Smooth muscle cell (in vitro differentiated cells): ENCODE data around the gene KANK2. TPM values are rescaled to one million over a fixed set of nuclear protein-coding genes. Genes with fewer than 3 reads are reported as not detected.

ENCODE experiments used
- DNase-seq: peaks from one replicate; lab custom pipeline; 2025; ENCODE audit not compliant: unreplicated experiment; lab: John Stamatoyannopoulos, UW
- H2AFZ ChIP-seq: fragments of 200-600 bp; sonication (generic); 2 replicates; pipeline ENCODE4 v1.6.0; 2016; ENCODE audit warnings: antibody characterized with exemption, low read depth, mild to moderate bottlenecking
- H3F3A ChIP-seq: fragments of 200-600 bp; sonication (generic); 2 replicates; pipeline ENCODE4 v1.6.0; 2017; ENCODE audit warnings: antibody characterized with exemption, low read depth
- H3K27ac ChIP-seq: fragments of 200-600 bp; sonication (generic); 2 replicates; pipeline ENCODE4 v1.5.1; 2016; ENCODE audit warnings: low read depth, mild to moderate bottlenecking
- H3K27me3 ChIP-seq: fragments of 200-600 bp; sonication (generic); 2 replicates; pipeline ENCODE4 v1.6.1; 2016; ENCODE audit warnings: low read depth, mild to moderate bottlenecking
- H3K36me3 ChIP-seq: fragments of 200-600 bp; sonication (generic); 2 replicates; pipeline ENCODE4 v1.5.1; 2016; ENCODE audit warnings: low read depth
- H3K4me1 ChIP-seq: fragments of 200-600 bp; sonication (generic); 2 replicates; pipeline ENCODE4 v1.5.1; 2016; ENCODE audit warnings: low read depth
- H3K4me2 ChIP-seq: fragments of 200-600 bp; sonication (generic); 2 replicates; pipeline ENCODE4 v1.6.0; 2016; ENCODE audit warnings: mild to moderate bottlenecking
- H3K4me3 ChIP-seq: fragments of 200-600 bp; sonication (generic); 2 replicates; pipeline ENCODE4 v1.5.1; 2016; ENCODE audit warnings: mild to moderate bottlenecking
- H3K79me2 ChIP-seq: fragments of 200-600 bp; sonication (generic); 2 replicates; pipeline ENCODE4 v1.6.0; 2016; ENCODE audit warnings: low read depth, mild to moderate bottlenecking
- H3K9ac ChIP-seq: fragments of 200-600 bp; sonication (generic); 2 replicates; pipeline ENCODE4 v1.6.0; 2016; ENCODE audit warnings: low read depth
- H3K9me3 ChIP-seq: fragments of 200-600 bp; sonication (generic); replicated peaks from 2 replicates; pipeline ENCODE4 v1.5.1; 2016; ENCODE audit warnings: low read depth
- H4K20me1 ChIP-seq: fragments of 200-600 bp; sonication (generic); 2 replicates; pipeline ENCODE4 v1.6.0; 2016; ENCODE audit warnings: low read depth
- WGBS: methylation state at CpG from one replicate; pipeline ENCODE4 v1.1.7; 2016; ENCODE audit warnings: low lambda C conversion rate; 5-methylcytosine and 5-hydroxymethylcytosine counted together
- polyA plus RNA-seq: library from polyadenylated mRNA; unstranded; fragments of >200 nt; fragmentation: Nextera tagmentation; extraction: Ambion mirVana; gene quantifications from 2 replicates; pipeline ENCODE4 v1.2.1, GENCODE V29; 2016
- total RNA-seq: library from RNA; depleted of rRNA; stranded (reverse); fragments of >200 nt; gene quantifications from 2 replicates; pipeline ENCODE4 v1.2.3, GENCODE V29; 2014
- TF ChIP-seq, protein P1 (sequence below): fragments of 200-600 bp; sonication (generic); IDR thresholded peaks from 2 replicates; pipeline ENCODE4 v1.5.1; 2017; ENCODE audit warnings: borderline replicate concordance, mild to moderate bottlenecking, antibody characterized with exemption; ENCODE audit not compliant: insufficient read depth, poor library complexity, severe bottlenecking

The KANK2 gene
- total and polyA plus RNA-seq, 2 experiments from 2014 or later, result 28.1 to 32.0 TPM

- H3K27me3 ChIP-seq, result no peaks in the 10 kb centered on the region
- TF ChIP-seq, protein P1, sequence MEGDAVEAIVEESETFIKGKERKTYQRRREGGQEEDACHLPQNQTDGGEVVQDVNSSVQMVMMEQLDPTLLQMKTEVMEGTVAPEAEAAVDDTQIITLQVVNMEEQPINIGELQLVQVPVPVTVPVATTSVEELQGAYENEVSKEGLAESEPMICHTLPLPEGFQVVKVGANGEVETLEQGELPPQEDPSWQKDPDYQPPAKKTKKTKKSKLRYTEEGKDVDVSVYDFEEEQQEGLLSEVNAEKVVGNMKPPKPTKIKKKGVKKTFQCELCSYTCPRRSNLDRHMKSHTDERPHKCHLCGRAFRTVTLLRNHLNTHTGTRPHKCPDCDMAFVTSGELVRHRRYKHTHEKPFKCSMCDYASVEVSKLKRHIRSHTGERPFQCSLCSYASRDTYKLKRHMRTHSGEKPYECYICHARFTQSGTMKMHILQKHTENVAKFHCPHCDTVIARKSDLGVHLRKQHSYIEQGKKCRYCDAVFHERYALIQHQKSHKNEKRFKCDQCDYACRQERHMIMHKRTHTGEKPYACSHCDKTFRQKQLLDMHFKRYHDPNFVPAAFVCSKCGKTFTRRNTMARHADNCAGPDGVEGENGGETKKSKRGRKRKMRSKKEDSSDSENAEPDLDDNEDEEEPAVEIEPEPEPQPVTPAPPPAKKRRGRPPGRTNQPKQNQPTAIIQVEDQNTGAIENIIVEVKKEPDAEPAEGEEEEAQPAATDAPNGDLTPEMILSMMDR, result no peak
- no peak overlapping the region for H3K4me3 ChIP-seq
- no peaks in the 10 kb centered on the region for H3K4me1 ChIP-seq
- no peaks in the 10 kb centered on the region for H3K79me2 ChIP-seq
- no peak overlapping the region for H2AFZ ChIP-seq
- no peaks in the 10 kb centered on the region for H4K20me1 ChIP-seq
- peaks cover 9% of the 10 kb centered on the region for H3F3A ChIP-seq
- WGBS, result 97% methylated on average over 9 of the region's 9 CpGs
- H3K4me2 ChIP-seq, result no peak overlapping the region
- H3K27ac ChIP-seq, result no peak overlapping the region
- H3K9me3 ChIP-seq, result no peaks in the 10 kb centered on the region
- H3K9ac ChIP-seq, result no peak overlapping the region
- no peak for DNase-seq
- H3K36me3 ChIP-seq, result no peaks in the 10 kb centered on the region
Measured at GRCh38 chr19:11205939-11206570, 8.7 kb upstream of the KANK2 start.

- Histone ChIP-seq H3F3A (peaks cover 1% of the 10 kb centered on the region), H2AFZ (no peak overlapping the region), H3K27me3 (no peaks in the 10 kb centered on the region), H3K4me1 (no peaks in the 10 kb centered on the region), H3K4me3 (no peak overlapping the region), H3K36me3 (no peaks in the 10 kb centered on the region), H3K9me3 (no peaks in the 10 kb centered on the region), H3K27ac (no peak overlapping the region), H3K9ac (no peak overlapping the region), H3K4me2 (no peak overlapping the region), H3K79me2 (no peaks in the 10 kb centered on the region), H4K20me1 (no peaks in the 10 kb centered on the region)
- 95% methylated on average over 5 of the region's 5 CpGs for WGBS
- TF ChIP-seq, protein P1, result no peak
- DNase-seq, result no peak
Measured at GRCh38 chr19:11204943-11205349, 7.6 kb upstream of the KANK2 start.

DNA sequence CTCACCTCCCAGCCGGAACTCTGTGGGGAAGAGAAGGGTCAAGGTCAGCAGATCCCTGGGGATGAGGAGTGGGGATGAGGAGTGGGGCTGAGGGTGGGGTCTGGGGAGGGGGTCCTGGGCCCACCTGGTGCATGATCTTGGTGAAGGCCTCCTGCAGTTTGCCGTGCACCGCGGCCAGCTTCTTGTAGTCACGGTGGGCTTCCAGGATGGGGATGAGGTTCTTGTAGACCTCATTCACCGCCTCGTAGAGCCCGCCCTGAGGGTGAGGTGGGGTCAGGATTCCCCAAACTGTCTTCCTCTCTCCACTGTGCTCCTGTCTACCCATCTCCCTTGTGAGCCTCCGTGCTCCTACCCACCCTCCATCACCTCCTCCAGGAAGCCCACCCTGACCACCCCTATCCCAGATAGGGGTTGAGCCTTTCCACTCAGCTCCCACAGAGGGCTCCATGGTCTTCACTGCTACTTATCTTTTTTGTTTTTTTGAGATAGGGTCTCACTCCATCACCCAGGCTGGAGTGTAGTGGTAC is 6.8 kb upstream of the KANK2 start:
- no peak overlapping the region for H3K4me2 ChIP-seq
- H3K36me3 ChIP-seq, result no peaks in the 10 kb centered on the region
- H3K4me3 ChIP-seq, result no peak overlapping the region
- no peaks in the 10 kb centered on the region for H3K4me1 ChIP-seq
- TF ChIP-seq, protein P1, result no peak
- no peaks in the 10 kb centered on the region for H3K27me3 ChIP-seq
- H3K79me2 ChIP-seq, result no peaks in the 10 kb centered on the region
- no peaks in the 10 kb centered on the region for H4K20me1 ChIP-seq
- H3K27ac ChIP-seq, result no peak overlapping the region
- 77% methylated on average over 8 of the region's 9 CpGs for WGBS
- no peaks in the 10 kb centered on the region for H3K9me3 ChIP-seq
- H3K9ac ChIP-seq, result no peak overlapping the region
- no peak overlapping the region for H2AFZ ChIP-seq
- no peak for DNase-seq
- no peaks in the 10 kb centered on the region for H3F3A ChIP-seq
